ENCODE results near the gene ZBTB32. TPM values are rescaled to one million over a fixed set of nuclear protein-coding genes. Genes with fewer than 3 reads are reported as not detected.

ZBTB32 gene
- total RNA-seq, 4 donors from 2014 or later, result not detected

- TF ChIP-seq, protein P1, sequence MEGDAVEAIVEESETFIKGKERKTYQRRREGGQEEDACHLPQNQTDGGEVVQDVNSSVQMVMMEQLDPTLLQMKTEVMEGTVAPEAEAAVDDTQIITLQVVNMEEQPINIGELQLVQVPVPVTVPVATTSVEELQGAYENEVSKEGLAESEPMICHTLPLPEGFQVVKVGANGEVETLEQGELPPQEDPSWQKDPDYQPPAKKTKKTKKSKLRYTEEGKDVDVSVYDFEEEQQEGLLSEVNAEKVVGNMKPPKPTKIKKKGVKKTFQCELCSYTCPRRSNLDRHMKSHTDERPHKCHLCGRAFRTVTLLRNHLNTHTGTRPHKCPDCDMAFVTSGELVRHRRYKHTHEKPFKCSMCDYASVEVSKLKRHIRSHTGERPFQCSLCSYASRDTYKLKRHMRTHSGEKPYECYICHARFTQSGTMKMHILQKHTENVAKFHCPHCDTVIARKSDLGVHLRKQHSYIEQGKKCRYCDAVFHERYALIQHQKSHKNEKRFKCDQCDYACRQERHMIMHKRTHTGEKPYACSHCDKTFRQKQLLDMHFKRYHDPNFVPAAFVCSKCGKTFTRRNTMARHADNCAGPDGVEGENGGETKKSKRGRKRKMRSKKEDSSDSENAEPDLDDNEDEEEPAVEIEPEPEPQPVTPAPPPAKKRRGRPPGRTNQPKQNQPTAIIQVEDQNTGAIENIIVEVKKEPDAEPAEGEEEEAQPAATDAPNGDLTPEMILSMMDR (IDR thresholded peaks at IDR 0.05 in 4 of 5, conservative IDR thresholded peaks at IDR 0.05 in 1 of 5), result no peak
- TF ChIP-seq POLR2A (IDR thresholded peaks at IDR 0.05), result no peak
- intact Hi-C loops (cut with DNase I; ENCODE audit: low total_unique reads), result loop anchor here (10.0 kb wide), 1 partner anchor 462 kb away; the partner anchor contains the start of genes ZNF146 and ZNF565
- DNase-seq (no peak), ATAC-seq (no peak)
- Histone ChIP-seq H3K9me3 (no peaks in the 10 kb centered on the region), H3K36me3 (peaks cover 0 to 16% of the 10 kb centered on the region in 2 donors), H3K4me1 (peaks cover 24 to 49% of the 10 kb centered on the region in 2 donors), H3K27me3 (no peaks in the 10 kb centered on the region), H3K4me3 (no peak overlapping the region), H3K27ac (peak overlapping the region; percentile 89 to 97 (median 95))
- in situ Hi-C loops (cut with MboI; ENCODE audit: low sequenced_read_pairs in 4 of 4), result loop anchor here in 1 of 4 donors (25.0 kb wide), 1 partner anchor 384 kb away; the partner anchor contains the start of gene CAPNS1
These were observed 48.5 kb downstream of the ZBTB32 start for GRCh38 chr19:35752746-35753350.

DNA sequence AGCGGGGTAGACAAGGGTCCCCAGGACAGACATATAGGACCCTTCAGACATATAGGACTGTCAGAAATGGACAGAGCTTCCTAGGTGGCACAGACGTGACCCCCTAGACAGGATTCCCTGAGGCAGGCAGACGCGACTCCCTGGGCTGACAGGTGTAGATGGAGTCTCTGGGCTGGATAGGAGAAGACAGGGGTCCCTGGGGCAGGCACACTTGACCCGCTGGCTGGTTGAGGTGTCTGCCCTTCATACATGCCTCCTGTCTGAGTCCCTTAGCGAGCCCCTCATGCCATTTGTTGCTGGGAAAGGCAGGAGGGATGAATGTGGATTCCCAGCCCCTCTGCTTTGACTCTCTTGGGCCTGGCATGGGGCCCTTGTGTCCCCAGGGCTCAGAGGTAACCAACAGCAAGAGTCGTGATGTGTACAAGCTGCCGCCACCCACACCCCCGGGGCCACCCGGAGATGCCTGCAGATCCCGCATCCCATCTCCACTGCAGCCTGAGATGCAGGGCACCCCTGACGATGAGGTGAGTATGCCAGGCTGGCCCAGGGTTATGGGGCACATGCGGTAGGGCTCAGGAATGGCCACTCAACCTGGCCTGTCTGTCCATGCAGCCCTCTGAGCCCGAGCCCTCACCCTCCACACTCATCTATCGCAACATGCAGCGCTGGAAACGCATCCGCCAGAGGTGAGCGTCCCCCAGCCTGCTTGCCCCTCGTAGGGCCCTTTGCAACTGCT lies 49.4 kb downstream of the ZBTB32 start:
- Histone ChIP-seq H3K4me3 (no peak overlapping the region), H3K4me1 (peaks cover 25 to 50% of the 10 kb centered on the region in 2 donors), H3K27me3 (no peaks in the 10 kb centered on the region), H3K9me3 (no peaks in the 10 kb centered on the region), H3K36me3 (peaks cover 0 to 16% of the 10 kb centered on the region in 2 donors), H3K27ac (peak overlapping the region; percentile 89 to 97 (median 95))
- intact Hi-C loops (cut with DNase I; ENCODE audit: low total_unique reads) (loop anchor here (10.0 kb wide), 1 partner anchor 461 kb away; the partner anchor contains the start of genes ZNF146 and ZNF565), in situ Hi-C loops (cut with MboI; ENCODE audit: low sequenced_read_pairs in 4 of 4) (loop anchor here in 1 of 4 donors (25.0 kb wide), 1 partner anchor 383 kb away; the partner anchor contains the start of gene CAPNS1)
- TF ChIP-seq, protein P1 (IDR thresholded peaks at IDR 0.05 in 4 of 5, conservative IDR thresholded peaks at IDR 0.05 in 1 of 5), result no peak
- no peak for TF ChIP-seq POLR2A (IDR thresholded peaks at IDR 0.05)
- no peak for ATAC-seq
- DNase-seq, result no peak

- DNase-seq (no peak), ATAC-seq (no peak)
- peak overlapping the region; percentile 89 to 97 (median 95) for H3K27ac ChIP-seq
- peaks cover 0 to 16% of the 10 kb centered on the region in 2 donors for H3K36me3 ChIP-seq
- in situ Hi-C loops (cut with MboI; ENCODE audit: low sequenced_read_pairs in 4 of 4) (loop anchor here in 1 of 4 donors (25.0 kb wide), 1 partner anchor 383 kb away; the partner anchor contains the start of gene CAPNS1), intact Hi-C loops (cut with DNase I; ENCODE audit: low total_unique reads) (loop anchor here (1.0 to 10.0 kb wide), 6 partner anchors 37 to 712 kb away; partner anchors contain the start of genes COX6B1, COX7A1, HPN and USF2)
- no peaks in the 10 kb centered on the region for H3K9me3 ChIP-seq
- H3K4me1 ChIP-seq, result peaks cover 23 to 46% of the 10 kb centered on the region in 2 donors
- TF ChIP-seq POLR2A (IDR thresholded peaks at IDR 0.05), result no peak
- TF ChIP-seq, protein P1 (IDR thresholded peaks at IDR 0.05 in 4 of 5, conservative IDR thresholded peaks at IDR 0.05 in 1 of 5), result no peak
- H3K27me3 ChIP-seq, result no peaks in the 10 kb centered on the region
- peak overlapping the region in 3 of 4 donors; percentile 72 to 84 (median 76) for H3K4me3 ChIP-seq
These were observed 50.2 kb downstream of the ZBTB32 start for GRCh38 chr19:35754370-35755130.

DNA sequence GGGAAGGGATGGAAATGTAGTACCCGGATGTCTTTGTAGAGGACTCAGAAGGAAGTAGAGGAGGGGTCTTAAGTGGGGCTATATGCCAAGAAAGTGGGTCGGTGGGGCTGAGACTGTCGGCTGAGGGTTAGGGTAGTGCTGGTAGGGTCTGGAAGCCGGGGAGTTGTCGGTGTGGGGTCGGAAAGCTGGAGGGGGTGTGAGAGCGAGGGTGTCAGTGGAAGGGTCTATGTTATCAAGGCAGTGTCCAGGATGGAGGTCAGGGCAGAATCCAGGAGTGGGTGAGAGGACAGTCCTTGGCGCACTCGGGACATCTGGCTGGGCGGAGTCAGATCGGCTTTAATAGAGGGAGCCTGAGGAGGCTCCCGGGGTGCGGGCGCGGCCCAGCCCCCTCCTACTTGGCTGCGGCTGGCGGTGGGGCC lies 50.8 kb downstream of the ZBTB32 start:
- Histone ChIP-seq H3K36me3 (peaks cover 0 to 16% of the 10 kb centered on the region in 2 donors), H3K4me3 (peak overlapping the region; percentile 57 to 84 (median 74)), H3K27me3 (no peaks in the 10 kb centered on the region), H3K4me1 (peaks cover 23 to 43% of the 10 kb centered on the region in 2 donors), H3K27ac (peak overlapping the region; percentile 89 to 97 (median 95)), H3K9me3 (no peaks in the 10 kb centered on the region)
- intact Hi-C loops (cut with DNase I; ENCODE audit: low total_unique reads), result loop anchor here (1.0 to 10.0 kb wide), 6 partner anchors 38 to 713 kb away; partner anchors contain the start of genes COX6B1, COX7A1, HPN and USF2
- in situ Hi-C loops (cut with MboI; ENCODE audit: low sequenced_read_pairs in 4 of 4), result loop anchor here in 1 of 4 donors (25.0 kb wide), 1 partner anchor 382 kb away; the partner anchor contains the start of gene CAPNS1
- DNase-seq (no peak), ATAC-seq (peak; percentile 1 to 7)
- TF ChIP-seq POLR2A (IDR thresholded peaks at IDR 0.05), result peak in 1 of 2 donors; percentile 74
- TF ChIP-seq, protein P1 (IDR thresholded peaks at IDR 0.05 in 4 of 5, conservative IDR thresholded peaks at IDR 0.05 in 1 of 5), result no peak
